Measurements from ENCODE around the gene LCN6.

LCN6 gene

GRCh38 chr9:136740491-136740890, 7.8 kb downstream of the LCN6 start:
- Histone ChIP-seq H3K27ac (ENCODE audit: low read depth, low read length) (no peak overlapping the region), H3K79me2 (ENCODE audit: control insufficient read depth, low read length) (no peaks in the 10 kb centered on the region), H4K20me1 (ENCODE audit: control insufficient read depth, insufficient read depth, low read depth, low read length) (no peaks in the 10 kb centered on the region), H3K9me2 (replicated peaks; ENCODE audit: control insufficient read depth, low read length) (no peaks in the 10 kb centered on the region), H3F3A (ENCODE audit: control insufficient read depth, insufficient read depth) (no peaks in the 10 kb centered on the region), H3K4me1 (ENCODE audit: control insufficient read depth, low read length) (peaks cover 24% of the 10 kb centered on the region), H3K36me3 (ENCODE audit: control insufficient read depth, low read length) (no peaks in the 10 kb centered on the region), H3K27me3 (ENCODE audit: control insufficient read depth, low read length) (peaks cover 45% of the 10 kb centered on the region), H3K9me3 (ENCODE audit: control insufficient read depth, insufficient read depth, low read length) (no peaks in the 10 kb centered on the region), H3K4me3 (ENCODE audit: low read length) (no peak overlapping the region; the same call in 1 of the 2 replicates), H3K4me2 (ENCODE audit: low read length) (no peak overlapping the region)
- TF ChIP-seq CTCF (IDR thresholded peaks at IDR 0.05; ENCODE audit: low read depth, low read length, poor library complexity, severe bottlenecking) (no peak), EZH2phosphoT487 (IDR thresholded peaks at IDR 0.05; ENCODE audit: borderline replicate concordance, low read length) (no peak)

GRCh38 chr9:136740069-136740468, 8.3 kb downstream of the LCN6 start:
- Histone ChIP-seq H3K4me1 (ENCODE audit: control insufficient read depth, low read length) (peaks cover 24% of the 10 kb centered on the region), H3K4me3 (ENCODE audit: low read length) (no peak overlapping the region), H3K27me3 (ENCODE audit: control insufficient read depth, low read length) (peaks cover 45% of the 10 kb centered on the region), H4K20me1 (ENCODE audit: control insufficient read depth, insufficient read depth, low read depth, low read length) (no peaks in the 10 kb centered on the region), H3K36me3 (ENCODE audit: control insufficient read depth, low read length) (no peaks in the 10 kb centered on the region), H3K4me2 (ENCODE audit: low read length) (no peak overlapping the region), H3K9me2 (replicated peaks; ENCODE audit: control insufficient read depth, low read length) (no peaks in the 10 kb centered on the region), H3K9me3 (ENCODE audit: control insufficient read depth, insufficient read depth, low read length) (no peaks in the 10 kb centered on the region), H3K79me2 (ENCODE audit: control insufficient read depth, low read length) (no peaks in the 10 kb centered on the region), H3K27ac (ENCODE audit: low read depth, low read length) (no peak overlapping the region), H3F3A (ENCODE audit: control insufficient read depth, insufficient read depth) (no peaks in the 10 kb centered on the region)
- no peak for TF ChIP-seq EZH2phosphoT487 (IDR thresholded peaks at IDR 0.05; ENCODE audit: borderline replicate concordance, low read length)
- no peak for TF ChIP-seq CTCF (IDR thresholded peaks at IDR 0.05; ENCODE audit: low read depth, low read length, poor library complexity, severe bottlenecking)

- Histone ChIP-seq H3K4me1 (ENCODE audit: control insufficient read depth, low read length) (peaks cover 24% of the 10 kb centered on the region), H3K9me3 (ENCODE audit: control insufficient read depth, insufficient read depth, low read length) (no peaks in the 10 kb centered on the region), H3K27me3 (ENCODE audit: control insufficient read depth, low read length) (peaks cover 41% of the 10 kb centered on the region)
These were observed 8.8 kb downstream of the LCN6 start for GRCh38 chr9:136739509-136739908.

More at GRCh38 chr9:136739509-136739908, 8.8 kb downstream of the LCN6 start:
- Histone ChIP-seq H3K79me2 (ENCODE audit: control insufficient read depth, low read length) (no peaks in the 10 kb centered on the region), H4K20me1 (ENCODE audit: control insufficient read depth, insufficient read depth, low read depth, low read length) (no peaks in the 10 kb centered on the region), H3K27ac (ENCODE audit: low read depth, low read length) (no peak overlapping the region), H3K9me2 (replicated peaks; ENCODE audit: control insufficient read depth, low read length) (no peaks in the 10 kb centered on the region), H3F3A (ENCODE audit: control insufficient read depth, insufficient read depth) (no peaks in the 10 kb centered on the region), H3K4me2 (ENCODE audit: low read length) (no peak overlapping the region), H3K4me3 (ENCODE audit: low read length) (no peak overlapping the region), H3K36me3 (ENCODE audit: control insufficient read depth, low read length) (no peaks in the 10 kb centered on the region)
- TF ChIP-seq EZH2phosphoT487 (IDR thresholded peaks at IDR 0.05; ENCODE audit: borderline replicate concordance, low read length) (no peak), CTCF (IDR thresholded peaks at IDR 0.05; ENCODE audit: low read depth, low read length, poor library complexity, severe bottlenecking) (no peak)
